GM20000 (cell line): ENCODE results near the gene DPP4.
A peak's percentile ranks its signal among the peaks of the same experiment; 100 is the strongest.

Experiments
- DNase-seq: peaks from one replicate; pipeline ENCODE4 v3.0.0; 2012; ENCODE audit warnings: low spot score
- TF ChIP-seq, protein P1 (sequence below): IDR thresholded peaks from 2 replicates; pipeline ENCODE4 v1.5.1; 2012; ENCODE audit warnings: mild to moderate bottlenecking, control low read depth; ENCODE audit errors: extremely low read depth, missing control alignments

DPP4 gene

DNA sequence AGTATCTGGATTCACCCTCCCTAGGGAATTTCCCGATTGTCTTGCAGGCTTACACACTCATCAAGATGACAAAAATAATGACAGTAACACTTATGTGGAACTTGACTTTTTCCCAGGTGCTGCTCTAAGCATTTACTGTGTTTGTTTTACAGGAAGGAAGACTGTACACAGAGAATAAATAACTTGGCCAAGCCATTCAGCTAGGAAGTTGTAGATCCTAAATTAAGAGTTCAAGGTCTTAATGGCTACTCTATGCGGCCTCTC is 549 bp upstream of the DPP4 start:
- no peak for DNase-seq
- TF ChIP-seq, protein P1, sequence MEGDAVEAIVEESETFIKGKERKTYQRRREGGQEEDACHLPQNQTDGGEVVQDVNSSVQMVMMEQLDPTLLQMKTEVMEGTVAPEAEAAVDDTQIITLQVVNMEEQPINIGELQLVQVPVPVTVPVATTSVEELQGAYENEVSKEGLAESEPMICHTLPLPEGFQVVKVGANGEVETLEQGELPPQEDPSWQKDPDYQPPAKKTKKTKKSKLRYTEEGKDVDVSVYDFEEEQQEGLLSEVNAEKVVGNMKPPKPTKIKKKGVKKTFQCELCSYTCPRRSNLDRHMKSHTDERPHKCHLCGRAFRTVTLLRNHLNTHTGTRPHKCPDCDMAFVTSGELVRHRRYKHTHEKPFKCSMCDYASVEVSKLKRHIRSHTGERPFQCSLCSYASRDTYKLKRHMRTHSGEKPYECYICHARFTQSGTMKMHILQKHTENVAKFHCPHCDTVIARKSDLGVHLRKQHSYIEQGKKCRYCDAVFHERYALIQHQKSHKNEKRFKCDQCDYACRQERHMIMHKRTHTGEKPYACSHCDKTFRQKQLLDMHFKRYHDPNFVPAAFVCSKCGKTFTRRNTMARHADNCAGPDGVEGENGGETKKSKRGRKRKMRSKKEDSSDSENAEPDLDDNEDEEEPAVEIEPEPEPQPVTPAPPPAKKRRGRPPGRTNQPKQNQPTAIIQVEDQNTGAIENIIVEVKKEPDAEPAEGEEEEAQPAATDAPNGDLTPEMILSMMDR: no peak

DNA sequence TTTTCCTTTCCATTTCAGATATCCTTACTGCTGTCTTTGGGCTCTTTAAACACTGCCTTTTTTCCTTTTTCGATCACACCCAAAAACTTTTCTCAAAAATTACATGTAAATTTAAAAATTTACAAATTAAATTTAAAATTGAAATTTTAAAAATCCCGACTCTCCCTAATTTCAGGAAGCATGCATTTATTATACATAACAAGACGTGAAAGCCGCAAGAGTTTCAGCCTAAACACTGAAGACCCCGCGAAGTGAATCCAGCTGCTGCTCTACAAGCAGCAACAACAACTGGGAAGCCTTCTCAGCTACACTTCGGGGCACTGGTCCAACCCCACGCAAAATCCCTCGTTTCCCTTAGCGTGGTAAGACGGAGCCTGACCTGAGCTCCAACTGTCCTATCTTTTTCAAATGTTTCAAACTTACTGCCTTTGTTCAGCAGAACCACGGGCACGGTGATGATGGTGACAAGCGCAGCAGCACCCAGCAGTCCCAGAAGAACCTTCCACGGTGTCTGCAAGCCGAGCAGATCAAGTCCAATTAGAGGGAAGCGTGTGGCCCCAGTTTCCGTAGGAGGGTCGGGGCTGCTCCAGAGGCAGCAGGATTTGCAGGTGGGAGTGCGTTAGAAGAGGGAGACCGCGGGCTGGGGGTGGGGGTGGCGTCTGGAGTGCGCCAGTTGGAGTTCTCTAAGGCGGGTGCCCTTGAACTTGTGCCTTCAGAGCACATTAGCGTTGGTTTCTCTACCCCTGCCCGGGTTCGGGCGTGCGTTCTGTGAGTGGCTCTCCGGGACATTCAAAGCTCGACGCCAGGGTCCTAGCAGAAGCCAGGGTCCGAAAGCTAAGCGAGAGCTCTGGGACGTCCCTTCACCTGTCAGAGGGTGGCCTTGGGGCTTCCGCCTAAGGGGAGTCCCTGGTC is 783 bp downstream of the DPP4 start:
- peak; percentile 27 for DNase-seq
- TF ChIP-seq, protein P1: no peak

DNA sequence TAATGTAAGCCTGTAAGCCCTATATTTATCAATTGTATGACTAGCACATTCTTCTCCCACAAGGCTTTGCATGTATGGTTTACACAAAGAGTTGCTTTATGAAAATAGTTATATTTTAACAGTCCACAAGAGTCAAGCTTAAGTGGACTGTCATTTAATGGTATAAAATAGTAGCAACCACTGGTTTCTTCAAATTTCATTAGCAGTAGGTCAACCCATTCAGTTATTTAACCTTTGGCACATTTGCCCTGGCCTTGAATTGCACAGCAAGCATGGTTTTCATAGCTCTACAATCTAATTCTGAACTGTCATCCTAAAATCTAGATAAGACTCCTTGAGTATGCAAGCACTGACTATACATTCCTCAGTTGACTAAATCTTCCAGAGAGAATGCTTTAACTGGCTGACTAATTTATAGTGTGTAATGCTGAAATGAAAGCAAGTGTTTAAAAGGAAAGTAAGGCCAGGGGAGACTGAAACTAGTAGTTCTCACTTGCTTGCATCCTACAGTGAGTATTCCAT is 1.8 kb downstream of the DPP4 start:
- DNase-seq: peak; percentile 64

DNA sequence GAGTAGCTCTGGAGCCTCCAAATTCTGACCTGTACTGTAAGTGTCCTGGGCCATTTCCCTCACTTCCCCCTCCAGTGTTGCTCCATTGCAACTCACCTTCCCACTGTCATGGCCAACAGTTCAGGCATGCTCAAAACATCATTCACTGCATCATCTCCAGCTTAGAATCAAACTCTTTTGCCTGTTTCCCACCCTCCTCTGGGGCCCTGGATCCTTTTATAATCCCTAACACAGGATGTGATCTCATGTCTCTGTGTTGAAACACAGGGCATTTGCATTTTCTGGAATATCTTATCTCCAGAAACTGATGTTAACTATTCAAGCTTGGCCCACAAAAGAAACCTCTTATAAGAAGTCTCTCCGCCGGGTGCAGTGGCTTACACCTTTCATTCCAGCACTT is 3.0 kb downstream of the DPP4 start:
- TF ChIP-seq, protein P1: no peak
- no peak for DNase-seq

More for the DNA sequence above, 1.8 kb downstream of the DPP4 start:
- TF ChIP-seq, protein P1: no peak

DNA sequence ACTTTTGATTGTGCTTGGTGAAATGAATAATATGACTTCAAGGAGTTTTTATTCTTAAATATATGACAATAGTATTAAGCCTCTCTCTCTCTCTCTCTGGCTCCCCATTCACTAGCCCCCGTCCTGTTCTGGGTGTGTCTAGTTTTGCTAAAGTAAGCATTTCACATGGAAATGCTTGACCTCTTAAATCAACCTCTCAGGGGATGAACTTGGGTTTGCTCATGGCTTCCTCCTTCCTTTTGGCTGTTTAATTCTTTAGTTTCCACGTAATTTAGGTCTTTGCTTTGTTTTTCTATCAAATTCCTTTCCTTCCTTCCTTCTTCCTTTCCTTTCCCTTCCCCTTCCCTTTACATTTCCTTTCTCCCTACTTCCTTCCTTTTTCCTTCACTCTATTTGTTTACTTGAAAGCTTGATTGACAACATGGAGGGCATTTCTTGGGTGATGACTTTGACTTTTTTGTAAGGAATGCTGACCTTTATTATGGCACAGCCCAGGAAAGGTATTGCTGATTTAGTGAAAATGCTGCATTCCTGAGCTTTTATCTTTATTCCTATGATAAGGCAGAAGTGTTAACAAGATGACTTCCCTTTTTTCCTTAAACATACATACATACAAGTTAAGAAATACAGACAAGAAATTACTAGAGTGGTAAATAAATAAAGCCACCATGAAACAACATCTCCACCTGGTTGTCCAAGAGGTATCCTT is 3.6 kb downstream of the DPP4 start:
- DNase-seq: no peak
- TF ChIP-seq, protein P1: no peak

DNA sequence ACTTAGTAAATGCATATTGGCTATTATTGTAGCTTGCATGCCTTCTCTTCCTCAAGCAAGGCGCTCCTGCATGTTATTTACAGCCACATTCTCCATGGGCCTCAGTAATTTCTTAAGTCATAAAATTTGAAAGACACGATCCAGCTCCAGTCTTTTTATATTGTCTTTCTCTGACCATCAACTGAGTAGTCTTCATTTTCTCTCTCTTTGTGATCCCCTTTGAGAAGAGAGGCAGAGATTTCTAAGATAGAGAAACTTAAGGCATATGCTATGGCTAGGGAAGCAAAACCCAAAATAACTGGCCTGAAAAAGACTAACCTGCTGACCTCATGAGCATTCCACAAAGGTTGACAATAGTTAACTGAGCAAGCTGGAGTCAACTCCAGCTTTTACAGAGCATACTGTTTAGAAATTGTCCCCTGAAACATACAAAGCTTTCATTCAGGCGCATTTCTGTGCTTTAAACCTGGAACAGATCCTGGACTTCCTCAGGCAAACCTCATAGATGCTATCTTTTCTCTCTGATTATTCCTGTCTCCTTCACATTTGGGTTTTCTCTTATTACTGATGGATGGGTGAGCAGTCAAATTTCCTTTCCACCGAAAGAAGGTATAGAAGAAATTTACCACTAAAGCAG is 4.6 kb downstream of the DPP4 start:
- TF ChIP-seq, protein P1: no peak
- DNase-seq: no peak

DNA sequence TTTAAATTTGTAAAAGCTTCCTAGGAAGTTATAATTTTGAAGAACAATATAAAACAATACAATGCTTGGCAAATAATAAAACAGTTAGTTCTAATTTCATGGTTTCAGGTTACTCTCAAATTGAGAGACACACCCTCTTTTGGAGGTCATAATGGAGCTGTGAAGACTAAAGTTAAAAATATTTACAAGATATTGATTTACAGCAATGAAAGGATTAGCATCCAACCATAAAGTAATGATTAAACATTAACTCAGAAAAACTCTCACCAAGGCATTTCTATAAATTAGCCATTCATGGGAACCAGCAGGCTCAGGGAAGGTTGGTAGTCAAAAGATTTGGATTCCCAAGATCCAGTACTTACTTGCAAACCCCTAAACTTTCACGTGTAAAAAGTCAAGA is 6.4 kb downstream of the DPP4 start:
- DNase-seq: no peak
- TF ChIP-seq, protein P1: no peak
